ENCODE results near the gene MRPS21. TPM values are rescaled to one million over a fixed set of nuclear protein-coding genes. Genes with fewer than 3 reads are reported as not detected.

MRPS21 gene
- total RNA-seq, 2 donors from 2014 or later = 45.5 to 45.9 TPM

- Histone ChIP-seq H3K27ac (peak overlapping the region; percentile 57 to 65), H3K4me3 (peak overlapping the region in 1 of 2 donors; percentile 37), H3K4me1 (peaks cover 0 to 30% of the 10 kb centered on the region in 2 donors), H3K36me3 (no peaks in the 10 kb centered on the region), H3K9me3 (no peaks in the 10 kb centered on the region), H3K27me3 (no peaks in the 10 kb centered on the region)
- no peak for TF ChIP-seq CTCF (IDR thresholded peaks at IDR 0.05)
- DNase-seq (ENCODE audit: low spot score) = no peak
Observed at GRCh38 chr1:150273311-150273710, 20.4 kb upstream of the MRPS21 start.

GRCh38 chr1:150280138-150280707 lies 13.4 kb upstream of the MRPS21 start:
- peaks cover 0 to 20% of the 10 kb centered on the region in 2 donors for H3K4me1 ChIP-seq
- H3K4me3 ChIP-seq = no peak overlapping the region
- H3K27me3 ChIP-seq = no peaks in the 10 kb centered on the region
- DNase-seq (ENCODE audit: low spot score) = no peak
- peak overlapping the region; percentile 90 to 98 for H3K27ac ChIP-seq
- no peaks in the 10 kb centered on the region for H3K36me3 ChIP-seq
- no peaks in the 10 kb centered on the region for H3K9me3 ChIP-seq
- no peak for TF ChIP-seq CTCF (IDR thresholded peaks at IDR 0.05)

- H3K4me3 ChIP-seq = peak overlapping the region; percentile 37 to 60
- peaks cover 0 to 20% of the 10 kb centered on the region in 2 donors for H3K4me1 ChIP-seq
- H3K27me3 ChIP-seq = no peaks in the 10 kb centered on the region
- H3K27ac ChIP-seq = peak overlapping the region; percentile 90 to 98
- DNase-seq (ENCODE audit: low spot score) = peak; percentile 77
- peaks cover 3% of the 10 kb centered on the region for H3K36me3 ChIP-seq
- peak; percentile 72 to 86 for TF ChIP-seq CTCF (IDR thresholded peaks at IDR 0.05)
- H3K9me3 ChIP-seq = no peaks in the 10 kb centered on the region
Observed at GRCh38 chr1:150281221-150281757, 12.4 kb upstream of the MRPS21 start.

- no peaks in the 10 kb centered on the region for H3K27me3 ChIP-seq
- peak within 1 kb of the TSS; percentile 90 to 98 for H3K27ac ChIP-seq
- H3K4me1 ChIP-seq = peaks cover 0 to 20% of the 10 kb centered on the region in 2 donors
- no peak for TF ChIP-seq CTCF (IDR thresholded peaks at IDR 0.05)
- H3K4me3 ChIP-seq = peak within 1 kb of the TSS; percentile 46 to 60
- DNase-seq (ENCODE audit: low spot score) = peak; percentile 99
- no peaks in the 10 kb centered on the region for H3K9me3 ChIP-seq
- peaks cover 9% of the 10 kb centered on the region for H3K36me3 ChIP-seq
Observed at GRCh38 chr1:150281758-150282557, 11.7 kb upstream of the MRPS21 start, which contains the start of gene CIART. Gene CIART, plus strand, starts transcription at chr1:150282554. Its CDS starts 714 bp downstream, at chr1:150283268.

GRCh38 chr1:150282558-150282958 lies 11.1 kb upstream of the MRPS21 start:
- H3K27ac ChIP-seq = peak overlapping the region; percentile 90 to 98
- DNase-seq (ENCODE audit: low spot score) = no peak
- no peak for TF ChIP-seq CTCF (IDR thresholded peaks at IDR 0.05)
- peak overlapping the region; percentile 46 to 60 for H3K4me3 ChIP-seq
- H3K9me3 ChIP-seq = no peaks in the 10 kb centered on the region
- H3K4me1 ChIP-seq = peaks cover 0 to 20% of the 10 kb centered on the region in 2 donors
- H3K27me3 ChIP-seq = no peaks in the 10 kb centered on the region
- peaks cover 15% of the 10 kb centered on the region for H3K36me3 ChIP-seq

Measured in right atrium auricular region (tissue), 2 donors.